Gastrocnemius medialis (tissue), 4 donors: Measurements from ENCODE around the gene FAH. TPM values are rescaled to one million over a fixed set of nuclear protein-coding genes. Genes with fewer than 3 reads are reported as not detected.

ENCODE experiments used
- ATAC-seq, 2 donors: fragments of 150-250 bp; one replicate each; pipeline ENCODE4 v1.9.1; 2016
- DNase-seq, 2 donors: peaks; one replicate each; pipeline ENCODE4 v3.0.0-alpha.2; 2019
- H3K27ac ChIP-seq, 4 donors: fragments of 200-600 bp; sonication (generic); 1 replicate in 1 of 4; 2 replicates in 3 of 4; pipeline ENCODE4 v1.5.1; 2016 to 2018; ENCODE audit warnings: mild to moderate bottlenecking in 2 of 4, moderate library complexity in 1 of 4
- H3K27me3 ChIP-seq, 3 donors: fragments of 200-600 bp; sonication (generic) in 2 of 3; 1 replicate in 1 of 3; 2 replicates in 2 of 3; pipeline versions ENCODE4 v1.5.1 to v1.6.0; 2016 to 2019; ENCODE audit warnings: mild to moderate bottlenecking in 1 of 3, moderate library complexity in 1 of 3
- H3K36me3 ChIP-seq, 2 donors: fragments of 200-600 bp; sonication (generic) in 1 of 2; one replicate each; pipeline ENCODE4 v1.5.1; 2017 to 2018
- H3K4me1 ChIP-seq, 2 donors: fragments of 200-600 bp; sonication (generic) in 1 of 2; one replicate each; pipeline ENCODE4 v1.5.1; 2016 to 2017; ENCODE audit warnings: mild to moderate bottlenecking in 2 of 2
- H3K4me3 ChIP-seq, 4 donors: fragments of 200-600 bp; sonication (generic) in 3 of 4; 1 replicate in 1 of 4; 2 replicates in 3 of 4; pipeline ENCODE4 v1.5.1; 2016 to 2019; ENCODE audit warnings: mild to moderate bottlenecking in 2 of 4
- H3K9me3 ChIP-seq, 3 donors: fragments of 200-600 bp; sonication (generic) in 2 of 3; 1 replicate in 1 of 3; 2 replicates in 2 of 3; pipeline ENCODE4 v1.5.1; 2016 to 2019
- POLR2A ChIP-seq, 2 donors: fragments of 450-650 bp; IDR thresholded peaks; one replicate each; pipeline ENCODE4 v1.6.1; 2017; ENCODE audit warnings: antibody characterized with exemption in 2 of 2, mild to moderate bottlenecking in 2 of 2, moderate library complexity in 2 of 2
- in situ Hi-C, 4 donors: fragments of 200-750 bp; cut with MboI; loops; one replicate each; pipeline versions ENCODE4 v1.15.0 to v1.8.0; 2017; ENCODE audit warnings: low sequenced_read_pairs in 4 of 4
- intact Hi-C: fragments of 100-400 bp; cut with DNase I; formaldehyde crosslinking; loops from one replicate; pipeline ENCODE4 v1.15.1; 2023; ENCODE audit warnings: low total_unique reads
- total RNA-seq, 4 donors: library from RNA; depleted of rRNA; stranded (reverse); fragments of >200 nt; gene quantifications; one replicate each; pipeline versions ENCODE4 v1.1.0 to v1.2.3, GENCODE V29; 2016
- TF ChIP-seq, protein P1 (sequence below), 5 experiments: fragments of 450-650 bp in 3 of 5; fragments of 200-600 bp in 2 of 5; sonication (generic) in 2 of 5; IDR thresholded peaks in 4 of 5; conservative IDR thresholded peaks in 1 of 5; 1 replicate in 4 of 5; 2 replicates in 1 of 5; pipeline ENCODE4 v1.5.1; 2016 to 2019; ENCODE audit warnings: antibody characterized with exemption in 5 of 5, mild to moderate bottlenecking in 3 of 5, moderate library complexity in 3 of 5

FAH gene
- total RNA-seq, 4 donors from 2014 or later: 7.7 to 16.7 (median 12.3) TPM

DNA sequence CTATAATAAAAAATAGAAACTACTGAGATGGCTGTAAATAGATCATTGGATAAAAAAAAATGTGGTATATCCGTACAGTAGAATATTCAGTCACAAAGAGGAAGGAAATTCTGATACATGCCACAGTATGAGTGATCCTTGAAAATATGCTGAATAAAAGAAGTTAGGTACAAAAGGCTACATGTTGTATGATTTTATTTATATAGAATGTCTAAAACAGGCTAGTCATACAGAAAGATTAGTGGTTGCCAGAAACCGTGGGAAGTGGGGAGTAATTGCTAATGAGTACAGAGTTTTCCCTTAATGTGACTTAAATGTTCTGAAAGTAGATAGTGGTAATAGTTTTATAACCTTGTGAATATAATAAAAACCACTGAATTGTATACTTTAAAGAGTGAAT is 24.9 kb upstream of the FAH start:
- Histone ChIP-seq H3K4me3 (no peak overlapping the region), H3K4me1 (no peaks in the 10 kb centered on the region), H3K36me3 (peaks cover 0 to 49% of the 10 kb centered on the region in 2 donors), H3K27ac (no peak overlapping the region), H3K27me3 (no peaks in the 10 kb centered on the region), H3K9me3 (no peaks in the 10 kb centered on the region)
- intact Hi-C loops (no loop called here), in situ Hi-C loops (no loop called here)
- TF ChIP-seq POLR2A (IDR thresholded peaks at IDR 0.05): no peak
- TF ChIP-seq, protein P1, sequence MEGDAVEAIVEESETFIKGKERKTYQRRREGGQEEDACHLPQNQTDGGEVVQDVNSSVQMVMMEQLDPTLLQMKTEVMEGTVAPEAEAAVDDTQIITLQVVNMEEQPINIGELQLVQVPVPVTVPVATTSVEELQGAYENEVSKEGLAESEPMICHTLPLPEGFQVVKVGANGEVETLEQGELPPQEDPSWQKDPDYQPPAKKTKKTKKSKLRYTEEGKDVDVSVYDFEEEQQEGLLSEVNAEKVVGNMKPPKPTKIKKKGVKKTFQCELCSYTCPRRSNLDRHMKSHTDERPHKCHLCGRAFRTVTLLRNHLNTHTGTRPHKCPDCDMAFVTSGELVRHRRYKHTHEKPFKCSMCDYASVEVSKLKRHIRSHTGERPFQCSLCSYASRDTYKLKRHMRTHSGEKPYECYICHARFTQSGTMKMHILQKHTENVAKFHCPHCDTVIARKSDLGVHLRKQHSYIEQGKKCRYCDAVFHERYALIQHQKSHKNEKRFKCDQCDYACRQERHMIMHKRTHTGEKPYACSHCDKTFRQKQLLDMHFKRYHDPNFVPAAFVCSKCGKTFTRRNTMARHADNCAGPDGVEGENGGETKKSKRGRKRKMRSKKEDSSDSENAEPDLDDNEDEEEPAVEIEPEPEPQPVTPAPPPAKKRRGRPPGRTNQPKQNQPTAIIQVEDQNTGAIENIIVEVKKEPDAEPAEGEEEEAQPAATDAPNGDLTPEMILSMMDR (IDR thresholded peaks at IDR 0.05 in 4 of 5, conservative IDR thresholded peaks at IDR 0.05 in 1 of 5): no peak
- ATAC-seq (no peak), DNase-seq (no peak)

DNA sequence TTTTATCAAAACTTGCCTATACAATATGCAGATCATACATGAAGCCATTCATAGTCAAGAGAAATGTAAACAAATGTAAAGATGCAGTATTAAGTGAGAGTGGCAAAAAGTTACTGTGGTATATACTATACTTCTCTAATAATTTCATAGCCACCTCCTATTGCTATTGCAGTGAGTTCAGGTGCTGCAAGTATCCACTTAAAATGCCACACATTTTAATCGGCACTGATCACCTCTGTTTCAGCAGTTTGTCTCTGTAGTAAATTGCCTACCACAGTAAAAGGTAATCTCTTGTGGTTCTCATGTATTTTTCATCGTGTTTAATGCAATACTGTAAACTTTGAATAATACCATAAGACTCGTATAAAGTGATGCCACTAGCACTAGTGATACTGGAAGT is 20.4 kb upstream of the FAH start:
- no peak for DNase-seq
- intact Hi-C loops (no loop called here), in situ Hi-C loops (no loop called here)

DNA sequence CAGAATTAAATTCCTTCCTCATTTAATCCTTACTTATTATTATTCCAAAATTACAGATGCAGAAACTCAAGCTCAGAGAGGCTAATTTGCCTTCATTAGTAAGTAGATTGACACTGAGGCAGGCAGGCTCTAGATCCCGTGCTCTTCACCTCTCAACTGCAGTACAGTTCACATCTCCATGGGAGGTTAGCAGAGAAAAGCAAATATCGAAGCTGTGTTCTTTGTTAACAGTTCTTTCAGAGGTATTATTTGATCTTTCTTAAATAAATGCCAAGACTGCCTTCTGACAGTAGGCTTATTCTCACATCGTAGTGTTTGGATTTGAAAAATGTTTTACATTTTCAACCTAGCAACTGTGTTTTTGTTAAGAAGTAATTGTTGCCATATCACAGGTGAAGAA is 15.9 kb upstream of the FAH start:
- no peak for ATAC-seq
- no peak overlapping the region for H3K4me3 ChIP-seq
- no peak overlapping the region for H3K27ac ChIP-seq
- H3K4me1 ChIP-seq: no peaks in the 10 kb centered on the region
- intact Hi-C loops (no loop called here), in situ Hi-C loops (no loop called here)
- no peak for DNase-seq
- H3K27me3 ChIP-seq: no peaks in the 10 kb centered on the region
- no peak for TF ChIP-seq POLR2A (IDR thresholded peaks at IDR 0.05)
- TF ChIP-seq, protein P1 (IDR thresholded peaks at IDR 0.05 in 4 of 5, conservative IDR thresholded peaks at IDR 0.05 in 1 of 5): no peak
- H3K36me3 ChIP-seq: peaks cover 0 to 34% of the 10 kb centered on the region in 2 donors
- no peaks in the 10 kb centered on the region for H3K9me3 ChIP-seq

More for the DNA sequence above, 20.4 kb upstream of the FAH start:
- Histone ChIP-seq H3K36me3 (peaks cover 0 to 38% of the 10 kb centered on the region in 2 donors), H3K4me1 (no peaks in the 10 kb centered on the region), H3K27ac (no peak overlapping the region), H3K4me3 (no peak overlapping the region), H3K9me3 (no peaks in the 10 kb centered on the region), H3K27me3 (no peaks in the 10 kb centered on the region)
- TF ChIP-seq, protein P1 (IDR thresholded peaks at IDR 0.05 in 4 of 5, conservative IDR thresholded peaks at IDR 0.05 in 1 of 5): no peak
- TF ChIP-seq POLR2A (IDR thresholded peaks at IDR 0.05): no peak
- ATAC-seq: no peak

DNA sequence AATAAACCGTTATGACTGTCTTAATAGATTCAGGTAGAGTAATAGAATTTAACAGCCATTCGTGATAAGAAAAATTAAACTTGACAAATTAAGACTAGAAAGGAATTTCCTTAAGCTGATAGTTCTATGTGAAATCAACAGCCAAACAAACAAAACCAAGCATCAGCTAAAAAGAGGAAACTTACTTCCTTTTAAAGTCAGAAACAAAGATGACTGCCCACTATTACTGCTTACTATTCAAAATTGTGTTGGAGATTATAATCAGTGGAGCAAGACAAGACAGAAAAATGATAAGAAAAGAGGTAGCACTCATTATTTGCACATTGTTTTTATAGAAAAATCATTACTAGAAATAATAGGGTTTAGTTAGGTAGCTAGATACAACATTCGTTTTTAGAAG is 13.8 kb upstream of the FAH start:
- Histone ChIP-seq H3K9me3 (no peaks in the 10 kb centered on the region), H3K4me1 (no peaks in the 10 kb centered on the region), H3K36me3 (peaks cover 0 to 22% of the 10 kb centered on the region in 2 donors), H3K4me3 (no peak overlapping the region), H3K27me3 (no peaks in the 10 kb centered on the region), H3K27ac (no peak overlapping the region)
- no peak for TF ChIP-seq POLR2A (IDR thresholded peaks at IDR 0.05)
- TF ChIP-seq, protein P1 (IDR thresholded peaks at IDR 0.05 in 4 of 5, conservative IDR thresholded peaks at IDR 0.05 in 1 of 5): no peak
- DNase-seq (no peak), ATAC-seq (no peak)
- intact Hi-C loops (no loop called here), in situ Hi-C loops (no loop called here)

DNA sequence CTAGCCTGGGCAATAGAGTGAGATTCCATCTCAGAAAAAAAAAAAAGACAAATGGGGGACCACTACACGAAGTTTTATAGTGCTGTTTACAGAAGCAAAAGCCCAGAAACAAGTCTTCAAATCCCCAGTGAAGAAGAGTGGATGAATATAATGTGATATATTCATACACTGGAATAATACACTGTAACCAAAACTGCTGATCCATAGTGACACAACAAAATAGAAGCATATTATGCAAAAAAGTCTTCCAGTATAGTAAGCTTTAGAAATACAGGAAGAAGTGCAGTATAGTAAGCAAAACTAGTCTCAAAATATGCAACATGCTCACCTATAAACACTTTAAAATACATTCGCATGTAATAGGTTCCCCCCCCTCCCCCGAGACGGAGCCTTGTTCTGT is 11.9 kb upstream of the FAH start:
- no peaks in the 10 kb centered on the region for H3K9me3 ChIP-seq
- intact Hi-C loops: no loop called here
- ATAC-seq: no peak
- TF ChIP-seq POLR2A (IDR thresholded peaks at IDR 0.05): no peak
- TF ChIP-seq, protein P1 (IDR thresholded peaks at IDR 0.05 in 4 of 5, conservative IDR thresholded peaks at IDR 0.05 in 1 of 5): no peak
- no peak for DNase-seq
- no peak overlapping the region for H3K27ac ChIP-seq
- no peaks in the 10 kb centered on the region for H3K4me1 ChIP-seq
- H3K27me3 ChIP-seq: no peaks in the 10 kb centered on the region
- peaks cover 0 to 5% of the 10 kb centered on the region in 2 donors for H3K36me3 ChIP-seq
- in situ Hi-C loops: loop anchor here in 2 of 4 donors (10.0 kb wide), 2 partner anchors 66 to 76 kb away; no protein-coding TSS in a partner anchor
- H3K4me3 ChIP-seq: no peak overlapping the region
